HCT116 (cell line): ENCODE measurements around the gene CCN5. TPM values are rescaled to one million over a fixed set of nuclear protein-coding genes. Genes with fewer than 3 reads are reported as not detected.

ENCODE experiments used
- ATAC-seq: fragments of 200-7000 bp; cut with Tn5 transposase; 2 replicates; pipeline ENCODE4 v1.9.1; 2020; ENCODE audit warnings: mild to moderate bottlenecking, moderate library complexity
- BruUV-seq: library from RNA; stranded (reverse); fragments of 400-500 nt; replicated peaks from 2 replicates; lab custom pipeline; 2021; lab: Mats Ljungman, UMichigan
- CTCF ChIA-PET: fragments of 300-600 bp; sonication (Branson Sonifier 250); formaldehyde crosslinking; loops from one replicate; lab custom pipeline; 2021; ENCODE audit warnings: antibody characterized with exemption; lab: Charles Lee
- POLR2A ChIA-PET: fragments of 300-600, 350-600 bp; sonication (Branson Sonifier 250); formaldehyde crosslinking; loops from one replicate; lab custom pipeline; 2021; ENCODE audit warnings: antibody characterized with exemption; lab: Charles Lee
- RAD21 ChIA-PET, 2 experiments: fragments of 300-600 bp; sonication (Branson Sonifier 250); formaldehyde crosslinking; loops; one replicate each; lab custom pipeline; 2023; ENCODE audit warnings: low total read pairs in 2 of 2; ENCODE audit not compliant: uncharacterized antibody in 2 of 2, unreplicated experiment in 2 of 2, low non-redundant PET in 1 of 2; lab: Charles Lee
- DNase-seq: peaks from one replicate; pipeline ENCODE4 v3.0.0-alpha.2; 2010; ENCODE audit warnings: low read depth, low spot score
- H2AFZ ChIP-seq: fragments of 200-600 bp; shearing (Covaris generic), sonication (generic); 2 replicates; pipeline ENCODE4 v1.6.1; 2017; ENCODE audit warnings: low read depth, mixed run types, mixed read lengths, antibody characterized with exemption, low read length; ENCODE audit not compliant: poor library complexity, severe bottlenecking
- H3K27ac ChIP-seq: 2 replicates; pipeline ENCODE4 v1.5.1; 2012; ENCODE audit warnings: low read depth, low read length
- H3K27me3 ChIP-seq: fragments of 200-600 bp; sonication (generic); 2 replicates; pipeline ENCODE4 v1.6.1; 2016; ENCODE audit warnings: mixed run types, low read length, mixed read lengths; ENCODE audit not compliant: insufficient read depth
- H3K36me3 ChIP-seq, 2 experiments: fragments of 200-500 bp in 1 of 2; fragments of 200-600 bp in 1 of 2; sonication (Bioruptor generic) in 1 of 2; sonication (generic) in 1 of 2; 2 replicates each; pipeline versions ENCODE4 v1.5.1 to v1.6.1; 2014 to 2016; ENCODE audit warnings: low read length in 2 of 2, inconsistent platforms in 1 of 2, mixed read lengths in 1 of 2, mixed run types in 1 of 2; ENCODE audit not compliant: insufficient read depth in 2 of 2, control insufficient read depth in 1 of 2
- H3K4me1 ChIP-seq, 2 experiments: fragments of 200-600 bp in 1 of 2; sonication (generic) in 1 of 2; 2 replicates each; pipeline versions ENCODE4 v1.5.1 to v1.6.1; 2012 to 2017; ENCODE audit warnings: low read length in 2 of 2, inconsistent platforms in 1 of 2, mild to moderate bottlenecking in 1 of 2, mixed read lengths in 1 of 2, mixed run types in 1 of 2, moderate library complexity in 1 of 2; ENCODE audit not compliant: insufficient read depth in 2 of 2, control insufficient read depth in 1 of 2
- H3K4me2 ChIP-seq: fragments of 200-600 bp; sonication (generic); 2 replicates; pipeline ENCODE4 v1.6.1; 2017; ENCODE audit warnings: mixed run types, low read length, mixed read lengths
- H3K4me3 ChIP-seq, 2 experiments: fragments of 200-600 bp in 1 of 2; sonication (generic) in 1 of 2; replicated peaks in 1 of 2; 2 replicates each; pipeline ENCODE4 v1.5.1; 2011 to 2016; ENCODE audit warnings: low read length in 2 of 2, control low read depth in 1 of 2, low read depth in 1 of 2, mild to moderate bottlenecking in 1 of 2, mixed read lengths in 1 of 2, mixed run types in 1 of 2
- H3K79me2 ChIP-seq: fragments of 200-600 bp; sonication (generic); 2 replicates; pipeline ENCODE4 v1.6.1; 2017; ENCODE audit warnings: mild to moderate bottlenecking, mixed run types, low read length, moderate library complexity, mixed read lengths; ENCODE audit not compliant: insufficient read depth
- H3K9ac ChIP-seq: fragments of 200-600 bp; sonication (generic); 2 replicates; pipeline ENCODE4 v1.6.1; 2016; ENCODE audit warnings: low read length, mixed read lengths
- H3K9me2 ChIP-seq: fragments of 200-600 bp; sonication (generic), shearing (Covaris generic); 2 replicates; pipeline ENCODE4 v1.6.1; 2017; ENCODE audit warnings: mixed run types, mild to moderate bottlenecking, moderate library complexity; ENCODE audit not compliant: insufficient read depth
- H3K9me3 ChIP-seq, 2 experiments: fragments of 200-500 bp in 1 of 2; fragments of 200-600 bp in 1 of 2; sonication (Bioruptor generic) in 1 of 2; sonication (generic) in 1 of 2; 2 replicates each; pipeline ENCODE4 v1.6.1; 2014 to 2017; ENCODE audit warnings: low read length in 2 of 2, mixed read lengths in 2 of 2, inconsistent platforms in 1 of 2, low read depth in 1 of 2, mild to moderate bottlenecking in 1 of 2, mixed run types in 1 of 2, moderate library complexity in 1 of 2; ENCODE audit not compliant: control insufficient read depth in 1 of 2, insufficient read depth in 1 of 2
- H4K20me1 ChIP-seq: fragments of 200-600 bp; sonication (generic), shearing (Covaris generic); 2 replicates; pipeline ENCODE4 v1.6.1; 2017; ENCODE audit warnings: mixed run types, mild to moderate bottlenecking, moderate library complexity; ENCODE audit not compliant: insufficient read depth
- CBX3 ChIP-seq: IDR thresholded peaks from 2 replicates; pipeline ENCODE4 v1.6.1; 2012; ENCODE audit warnings: low read depth
- CEBPB ChIP-seq: IDR thresholded peaks from 2 replicates; pipeline ENCODE4 v1.6.1; 2012; ENCODE audit warnings: low read depth
- EGR1 ChIP-seq: IDR thresholded peaks from 2 replicates; pipeline ENCODE4 v1.6.1; 2012; ENCODE audit warnings: low read depth
- ELF1 ChIP-seq: IDR thresholded peaks from 2 replicates; pipeline ENCODE4 v1.6.1; 2012; ENCODE audit warnings: low read depth, borderline replicate concordance
- EZH2 ChIP-seq: fragments of 200-600 bp; sonication (generic); IDR thresholded peaks from 2 replicates; pipeline ENCODE4 v1.6.1; 2017; ENCODE audit warnings: antibody characterized with exemption, mixed run types
- FOSL1 ChIP-seq: IDR thresholded peaks from 2 replicates; pipeline ENCODE4 v1.6.1; 2012; ENCODE audit warnings: low read depth
- POLR2A ChIP-seq: IDR thresholded peaks from 2 replicates; pipeline ENCODE4 v1.7.0; 2011; ENCODE audit warnings: borderline replicate concordance; ENCODE audit not compliant: insufficient read depth, insufficient read length; ENCODE audit errors: extremely low read depth
- POLR2AphosphoS5 ChIP-seq: IDR thresholded peaks from 2 replicates; pipeline ENCODE4 v1.6.1; 2011; ENCODE audit warnings: mild to moderate bottlenecking, low read depth, low read length, moderate library complexity
- RAD21 ChIP-seq: IDR thresholded peaks from 2 replicates; pipeline ENCODE4 v1.6.1; 2012; ENCODE audit warnings: low read depth, mild to moderate bottlenecking
- SIN3A ChIP-seq: IDR thresholded peaks from 2 replicates; pipeline ENCODE4 v1.6.1; 2012; ENCODE audit warnings: low read depth
- SP1 ChIP-seq: IDR thresholded peaks from 2 replicates; pipeline ENCODE4 v1.6.1; 2012; ENCODE audit warnings: low read depth
- SRF ChIP-seq: IDR thresholded peaks from 2 replicates; pipeline ENCODE4 v1.6.1; 2012; ENCODE audit warnings: low read depth
- YY1 ChIP-seq: IDR thresholded peaks from 2 replicates; pipeline ENCODE4 v1.6.1; 2011; ENCODE audit warnings: low read length, low read depth, moderate library complexity, mild to moderate bottlenecking; ENCODE audit not compliant: insufficient replicate concordance; ENCODE audit errors: extremely low read depth
- ZFX ChIP-seq: fragments of 450-650 bp; IDR thresholded peaks from 2 replicates; pipeline ENCODE4 v1.6.1; 2017
- ZNF274 ChIP-seq: fragments of 200-500 bp; sonication (Bioruptor generic); IDR thresholded peaks from 2 replicates; pipeline ENCODE4 v1.6.1; 2014; ENCODE audit warnings: mild to moderate bottlenecking, low read depth, low read length, inconsistent platforms
- intact Hi-C: fragments of 100-400 bp; cut with micrococcal nuclease; formaldehyde crosslinking; loops from 2 replicates; pipeline ENCODE4 v1.10.0; 2022
- total RNA-seq: library from RNA; stranded (reverse); gene quantifications from one replicate; pipeline ENCODE4 v1.2.1, GENCODE V29; 2021; ENCODE audit not compliant: unreplicated experiment
- TF ChIP-seq, protein P1 (sequence below): IDR thresholded peaks from 2 replicates; pipeline ENCODE4 v1.6.1; 2011; ENCODE audit warnings: mild to moderate bottlenecking, low read length, moderate library complexity; ENCODE audit not compliant: insufficient replicate concordance; ENCODE audit errors: extremely low read depth
- TF ChIP-seq, protein P2 (sequence below): IDR thresholded peaks from 2 replicates; pipeline ENCODE4 v1.6.1; 2012
- TF ChIP-seq, protein P3 (sequence below): IDR thresholded peaks from 2 replicates; pipeline ENCODE4 v1.6.1; 2012
- TF ChIP-seq, protein P4 (sequence below): IDR thresholded peaks from 2 replicates; pipeline ENCODE4 v1.6.1; 2012; ENCODE audit warnings: low read depth
- TF ChIP-seq, protein P5 (sequence below), 3 experiments: fragments of 200-600 bp in 1 of 3; sonication (generic) in 1 of 3; IDR thresholded peaks in 2 of 3; conservative IDR thresholded peaks in 1 of 3; 2 replicates each; pipeline ENCODE4 v1.5.1; 2012 to 2017; ENCODE audit warnings: low read depth in 2 of 3, low read length in 2 of 3, antibody characterized with exemption in 1 of 3, borderline replicate concordance in 1 of 3, control low read depth in 1 of 3, mild to moderate bottlenecking in 1 of 3, mixed read lengths in 1 of 3, mixed run types in 1 of 3, moderate library complexity in 1 of 3; ENCODE audit not compliant: insufficient read depth in 1 of 3

Gene CCN5
- total RNA-seq, 1 experiment from 2014 or later, result 0.20 TPM

DNA sequence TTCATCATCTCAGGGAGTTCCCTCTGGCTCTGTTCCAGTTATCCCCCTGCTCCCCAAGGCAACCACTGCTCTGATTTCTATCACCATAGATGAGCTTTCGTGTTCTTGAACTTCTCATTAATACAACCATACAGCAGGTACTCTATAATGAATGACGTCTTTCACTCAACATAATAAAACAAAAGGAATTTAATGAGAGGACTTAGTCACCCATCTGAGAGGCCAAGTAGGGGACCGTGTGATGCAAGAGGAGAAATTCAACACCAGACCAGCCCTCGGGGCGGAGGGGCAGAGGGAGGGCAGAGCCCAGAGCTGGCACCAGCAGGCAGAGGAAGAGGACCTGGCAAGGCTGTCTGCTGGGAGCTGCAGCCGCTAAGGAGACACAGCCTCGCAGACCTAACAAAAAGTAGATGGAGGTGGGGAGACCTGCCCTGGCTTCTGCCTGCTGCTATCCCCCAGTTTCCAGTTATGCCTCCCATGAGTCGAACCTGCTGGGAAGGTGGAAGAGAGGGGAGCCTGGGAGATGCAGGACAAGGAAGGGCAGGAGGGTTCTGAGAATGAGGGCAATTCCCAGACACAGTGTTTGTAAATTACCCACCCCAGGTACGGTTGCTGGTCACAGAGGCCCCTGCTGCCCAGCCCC, 13.8 kb downstream of the CCN5 start:
- Histone ChIP-seq H3K9ac (peak overlapping the region; percentile 36; the same call in 1 of the 2 replicates), H3K27ac (peak overlapping the region; percentile 55), H3K9me2 (no peaks in the 10 kb centered on the region), H3K27me3 (no peaks in the 10 kb centered on the region), H3K4me2 (peak overlapping the region; percentile 78), H3K9me3 (no peaks in the 10 kb centered on the region), H3K4me1 (peaks cover 32 to 42% of the 10 kb centered on the region in 2 experiments), H3K4me3 (peak overlapping the region; percentile 31 to 44), H4K20me1 (no peaks in the 10 kb centered on the region), H3K36me3 (no peaks in the 10 kb centered on the region), H3K79me2 (no peaks in the 10 kb centered on the region), H2AFZ (peak overlapping the region; percentile 44)
- ChIA-PET RAD21 (no interaction called here), POLR2A (interaction anchor here (0.9 to 2.1 kb wide), 6 partner anchors 8 to 47 kb away, joined by 3 to 10 read pairs (median 5); no protein-coding TSS in a partner anchor), CTCF (interaction anchor here (1.0 to 7.3 kb wide), 2 partner anchors 40 to 44 kb away, joined by 3 to 160 read pairs; no protein-coding TSS in a partner anchor)
- intact Hi-C loops, result loop anchor here (5.0 kb wide), 1 partner anchor 517 kb away; the partner anchor contains the start of gene OSER1
- ATAC-seq (peak; percentile 92), DNase-seq (peak; percentile 87)
- no TSS peak for BruUV-seq
- TF ChIP-seq SIN3A (no peak), CEBPB (peak; percentile 99), SP1 (peak; percentile 86), FOSL1 (peak; percentile 66), YY1 (peak; percentile 45), SRF (no peak), ZFX (no peak), ELF1 (no peak), EZH2 (no peak), RAD21 (no peak), CBX3 (no peak), EGR1 (no peak), POLR2A (peak; percentile 57), ZNF274 (no peak), POLR2AphosphoS5 (peak; percentile 78)
- TF ChIP-seq, protein P1, sequence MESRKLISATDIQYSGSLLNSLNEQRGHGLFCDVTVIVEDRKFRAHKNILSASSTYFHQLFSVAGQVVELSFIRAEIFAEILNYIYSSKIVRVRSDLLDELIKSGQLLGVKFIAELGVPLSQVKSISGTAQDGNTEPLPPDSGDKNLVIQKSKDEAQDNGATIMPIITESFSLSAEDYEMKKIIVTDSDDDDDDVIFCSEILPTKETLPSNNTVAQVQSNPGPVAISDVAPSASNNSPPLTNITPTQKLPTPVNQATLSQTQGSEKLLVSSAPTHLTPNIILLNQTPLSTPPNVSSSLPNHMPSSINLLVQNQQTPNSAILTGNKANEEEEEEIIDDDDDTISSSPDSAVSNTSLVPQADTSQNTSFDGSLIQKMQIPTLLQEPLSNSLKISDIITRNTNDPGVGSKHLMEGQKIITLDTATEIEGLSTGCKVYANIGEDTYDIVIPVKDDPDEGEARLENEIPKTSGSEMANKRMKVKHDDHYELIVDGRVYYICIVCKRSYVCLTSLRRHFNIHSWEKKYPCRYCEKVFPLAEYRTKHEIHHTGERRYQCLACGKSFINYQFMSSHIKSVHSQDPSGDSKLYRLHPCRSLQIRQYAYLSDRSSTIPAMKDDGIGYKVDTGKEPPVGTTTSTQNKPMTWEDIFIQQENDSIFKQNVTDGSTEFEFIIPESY, result peak; percentile 28
- TF ChIP-seq, protein P2, sequence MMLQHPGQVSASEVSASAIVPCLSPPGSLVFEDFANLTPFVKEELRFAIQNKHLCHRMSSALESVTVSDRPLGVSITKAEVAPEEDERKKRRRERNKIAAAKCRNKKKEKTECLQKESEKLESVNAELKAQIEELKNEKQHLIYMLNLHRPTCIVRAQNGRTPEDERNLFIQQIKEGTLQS, result no peak; the same call in 1 of the 2 replicates
- TF ChIP-seq, protein P3, sequence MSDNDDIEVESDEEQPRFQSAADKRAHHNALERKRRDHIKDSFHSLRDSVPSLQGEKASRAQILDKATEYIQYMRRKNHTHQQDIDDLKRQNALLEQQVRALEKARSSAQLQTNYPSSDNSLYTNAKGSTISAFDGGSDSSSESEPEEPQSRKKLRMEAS, result peak; percentile 49; the same call in 1 of the 2 replicates
- TF ChIP-seq, protein P4, sequence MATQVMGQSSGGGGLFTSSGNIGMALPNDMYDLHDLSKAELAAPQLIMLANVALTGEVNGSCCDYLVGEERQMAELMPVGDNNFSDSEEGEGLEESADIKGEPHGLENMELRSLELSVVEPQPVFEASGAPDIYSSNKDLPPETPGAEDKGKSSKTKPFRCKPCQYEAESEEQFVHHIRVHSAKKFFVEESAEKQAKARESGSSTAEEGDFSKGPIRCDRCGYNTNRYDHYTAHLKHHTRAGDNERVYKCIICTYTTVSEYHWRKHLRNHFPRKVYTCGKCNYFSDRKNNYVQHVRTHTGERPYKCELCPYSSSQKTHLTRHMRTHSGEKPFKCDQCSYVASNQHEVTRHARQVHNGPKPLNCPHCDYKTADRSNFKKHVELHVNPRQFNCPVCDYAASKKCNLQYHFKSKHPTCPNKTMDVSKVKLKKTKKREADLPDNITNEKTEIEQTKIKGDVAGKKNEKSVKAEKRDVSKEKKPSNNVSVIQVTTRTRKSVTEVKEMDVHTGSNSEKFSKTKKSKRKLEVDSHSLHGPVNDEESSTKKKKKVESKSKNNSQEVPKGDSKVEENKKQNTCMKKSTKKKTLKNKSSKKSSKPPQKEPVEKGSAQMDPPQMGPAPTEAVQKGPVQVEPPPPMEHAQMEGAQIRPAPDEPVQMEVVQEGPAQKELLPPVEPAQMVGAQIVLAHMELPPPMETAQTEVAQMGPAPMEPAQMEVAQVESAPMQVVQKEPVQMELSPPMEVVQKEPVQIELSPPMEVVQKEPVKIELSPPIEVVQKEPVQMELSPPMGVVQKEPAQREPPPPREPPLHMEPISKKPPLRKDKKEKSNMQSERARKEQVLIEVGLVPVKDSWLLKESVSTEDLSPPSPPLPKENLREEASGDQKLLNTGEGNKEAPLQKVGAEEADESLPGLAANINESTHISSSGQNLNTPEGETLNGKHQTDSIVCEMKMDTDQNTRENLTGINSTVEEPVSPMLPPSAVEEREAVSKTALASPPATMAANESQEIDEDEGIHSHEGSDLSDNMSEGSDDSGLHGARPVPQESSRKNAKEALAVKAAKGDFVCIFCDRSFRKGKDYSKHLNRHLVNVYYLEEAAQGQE, result no peak
- TF ChIP-seq, protein P5, sequence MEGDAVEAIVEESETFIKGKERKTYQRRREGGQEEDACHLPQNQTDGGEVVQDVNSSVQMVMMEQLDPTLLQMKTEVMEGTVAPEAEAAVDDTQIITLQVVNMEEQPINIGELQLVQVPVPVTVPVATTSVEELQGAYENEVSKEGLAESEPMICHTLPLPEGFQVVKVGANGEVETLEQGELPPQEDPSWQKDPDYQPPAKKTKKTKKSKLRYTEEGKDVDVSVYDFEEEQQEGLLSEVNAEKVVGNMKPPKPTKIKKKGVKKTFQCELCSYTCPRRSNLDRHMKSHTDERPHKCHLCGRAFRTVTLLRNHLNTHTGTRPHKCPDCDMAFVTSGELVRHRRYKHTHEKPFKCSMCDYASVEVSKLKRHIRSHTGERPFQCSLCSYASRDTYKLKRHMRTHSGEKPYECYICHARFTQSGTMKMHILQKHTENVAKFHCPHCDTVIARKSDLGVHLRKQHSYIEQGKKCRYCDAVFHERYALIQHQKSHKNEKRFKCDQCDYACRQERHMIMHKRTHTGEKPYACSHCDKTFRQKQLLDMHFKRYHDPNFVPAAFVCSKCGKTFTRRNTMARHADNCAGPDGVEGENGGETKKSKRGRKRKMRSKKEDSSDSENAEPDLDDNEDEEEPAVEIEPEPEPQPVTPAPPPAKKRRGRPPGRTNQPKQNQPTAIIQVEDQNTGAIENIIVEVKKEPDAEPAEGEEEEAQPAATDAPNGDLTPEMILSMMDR (IDR thresholded peaks at IDR 0.05 in 2 of 3, conservative IDR thresholded peaks at IDR 0.05 in 1 of 3; ENCODE audit: borderline replicate concordance in 1 of 3, insufficient read depth in 1 of 3, low read depth in 2 of 3, low read length in 2 of 3), result no peak
